HEK293 (cell line): ENCODE measurements around the gene AARS2.

Experiments
- CTCF ChIA-PET: fragments of 350-600 bp; formaldehyde crosslinking; extraction: SDS; loops from one replicate; lab custom pipeline; 2021; ENCODE audit warnings: antibody characterized with exemption; lab: Yijun Ruan, JAX
- POLR2A ChIA-PET: fragments of 300-600 bp; formaldehyde crosslinking; extraction: SDS; loops from one replicate; lab custom pipeline; 2020; ENCODE audit warnings: antibody characterized with exemption, inconsistent platforms; lab: Yijun Ruan, JAX
- H3K27ac ChIP-seq: fragments of 200-500 bp; sonication (Bioruptor generic); 2 replicates; pipeline ENCODE4 v1.5.1; 2014; ENCODE audit warnings: low read depth, low read length, control low read depth, inconsistent platforms; ENCODE audit errors: extremely low read depth
- H3K36me3 ChIP-seq, 2 experiments: fragments of 200-500 bp in 1 of 2; sonication (Bioruptor generic) in 1 of 2; 1 replicate in 1 of 2; 2 replicates in 1 of 2; pipeline ENCODE4 v1.5.1; 2014 to 2017; ENCODE audit warnings: inconsistent platforms in 2 of 2, low read length in 2 of 2; ENCODE audit not compliant: control insufficient read depth in 2 of 2, insufficient read depth in 1 of 2
- H3K4me1 ChIP-seq: fragments of 200-500 bp; sonication (Bioruptor generic); 2 replicates; pipeline ENCODE4 v1.5.1; 2014; ENCODE audit warnings: mild to moderate bottlenecking, low read length, inconsistent platforms; ENCODE audit not compliant: control insufficient read depth, insufficient read depth
- H3K4me3 ChIP-seq: 2 replicates; pipeline ENCODE4 v1.5.1; 2011; ENCODE audit warnings: low read depth, mild to moderate bottlenecking, control low read depth, low read length, moderate library complexity
- H3K9me3 ChIP-seq: fragments of 200-500 bp; sonication (Bioruptor generic); 2 replicates; pipeline ENCODE4 v1.5.1; 2014; ENCODE audit warnings: low read depth, low read length, inconsistent platforms; ENCODE audit not compliant: control insufficient read depth, insufficient read depth
- BCL6B ChIP-seq: fragments of 450-650 bp; formaldehyde crosslinking; IDR thresholded peaks from 2 replicates; pipeline ENCODE4 v1.5.1; 2017; ENCODE audit warnings: missing biosample characterization, missing genetic modification characterization
- CTCF ChIP-seq: fragments of 450-650 bp; formaldehyde crosslinking; IDR thresholded peaks from 2 replicates; pipeline ENCODE4 v1.5.1; 2016; ENCODE audit warnings: missing biosample characterization, missing genetic modification characterization
- HOXC10 ChIP-seq: sonication (generic); formaldehyde crosslinking; IDR thresholded peaks from 2 replicates; pipeline ENCODE4 v1.8.1; 2023; ENCODE audit warnings: mild to moderate bottlenecking, missing genetic modification reagents
- IKZF3 ChIP-seq: fragments of 450-650 bp; IDR thresholded peaks from 2 replicates; pipeline ENCODE4 v1.5.0; 2018; ENCODE audit warnings: missing biosample characterization, mild to moderate bottlenecking, missing genetic modification characterization, moderate library complexity
- KLF17 ChIP-seq: fragments of 450-650 bp; formaldehyde crosslinking; IDR thresholded peaks from 2 replicates; pipeline ENCODE4 v1.5.1; 2016; ENCODE audit warnings: missing biosample characterization, missing genetic modification characterization
- MZF1 ChIP-seq: fragments of 450-650 bp; formaldehyde crosslinking; IDR thresholded peaks from 2 replicates; pipeline ENCODE4 v1.5.1; 2017; ENCODE audit warnings: missing biosample characterization, missing genetic modification characterization, borderline replicate concordance
- PATZ1 ChIP-seq: fragments of 450-650 bp; formaldehyde crosslinking; IDR thresholded peaks from 2 replicates; pipeline ENCODE4 v1.5.1; 2016; ENCODE audit warnings: missing biosample characterization, missing genetic modification characterization
- REPIN1 ChIP-seq: fragments of 450-650 bp; formaldehyde crosslinking; IDR thresholded peaks from 2 replicates; pipeline ENCODE4 v1.5.1; 2017; ENCODE audit warnings: missing biosample characterization, missing genetic modification characterization, low read depth
- ZNF138 ChIP-seq: fragments of 450-650 bp; formaldehyde crosslinking; IDR thresholded peaks from 2 replicates; pipeline ENCODE4 v1.5.1; 2016; ENCODE audit warnings: missing biosample characterization, missing genetic modification characterization, borderline replicate concordance
- ZNF174 ChIP-seq: fragments of 450-650 bp; formaldehyde crosslinking; IDR thresholded peaks from 2 replicates; pipeline ENCODE4 v1.5.0; 2017; ENCODE audit warnings: missing biosample characterization, mild to moderate bottlenecking, missing genetic modification characterization
- ZNF18 ChIP-seq: fragments of 450-650 bp; formaldehyde crosslinking; IDR thresholded peaks from 2 replicates; pipeline ENCODE4 v1.5.1; 2016; ENCODE audit warnings: missing biosample characterization, missing genetic modification characterization
- ZNF184 ChIP-seq: fragments of 450-650 bp; IDR thresholded peaks from 2 replicates; pipeline ENCODE4 v1.5.1; 2018; ENCODE audit warnings: missing biosample characterization, mild to moderate bottlenecking, missing genetic modification characterization
- ZNF426 ChIP-seq: fragments of 450-650 bp; formaldehyde crosslinking; IDR thresholded peaks from 2 replicates; pipeline ENCODE4 v1.5.1; 2017; ENCODE audit warnings: missing biosample characterization, missing genetic modification characterization, mild to moderate bottlenecking, inconsistent platforms, moderate library complexity
- ZNF449 ChIP-seq: fragments of 450-650 bp; formaldehyde crosslinking; IDR thresholded peaks from 2 replicates; pipeline ENCODE4 v1.5.1; 2017; ENCODE audit warnings: missing biosample characterization, mild to moderate bottlenecking, missing genetic modification characterization, moderate library complexity
- ZNF48 ChIP-seq: fragments of 450-650 bp; formaldehyde crosslinking; IDR thresholded peaks from 2 replicates; pipeline ENCODE4 v1.5.1; 2016; ENCODE audit warnings: missing biosample characterization, missing genetic modification characterization
- ZNF488 ChIP-seq: fragments of 450-650 bp; formaldehyde crosslinking; IDR thresholded peaks from 2 replicates; pipeline ENCODE4 v1.5.1; 2016; ENCODE audit warnings: missing biosample characterization, missing genetic modification characterization
- ZNF510 ChIP-seq: fragments of 450-650 bp; formaldehyde crosslinking; IDR thresholded peaks from 2 replicates; pipeline ENCODE4 v1.5.1; 2018; ENCODE audit warnings: mild to moderate bottlenecking, missing genetic modification characterization, missing biosample characterization; ENCODE audit not compliant: insufficient replicate concordance
- ZNF529 ChIP-seq: fragments of 450-650 bp; formaldehyde crosslinking; IDR thresholded peaks from 2 replicates; pipeline ENCODE4 v1.5.1; 2017; ENCODE audit warnings: missing genetic modification characterization, missing biosample characterization; ENCODE audit not compliant: insufficient replicate concordance
- ZNF585B ChIP-seq: fragments of 450-650 bp; formaldehyde crosslinking; IDR thresholded peaks from 2 replicates; pipeline ENCODE4 v1.5.1; 2016; ENCODE audit warnings: missing biosample characterization, missing genetic modification characterization
- ZNF624 ChIP-seq: fragments of 450-650 bp; formaldehyde crosslinking; IDR thresholded peaks from 2 replicates; pipeline ENCODE4 v1.5.1; 2017; ENCODE audit warnings: missing biosample characterization, missing genetic modification characterization
- ZNF707 ChIP-seq: fragments of 450-650 bp; formaldehyde crosslinking; IDR thresholded peaks from 2 replicates; pipeline ENCODE4 v1.5.1; 2016; ENCODE audit warnings: missing biosample characterization, missing genetic modification characterization
- ZNF830 ChIP-seq: fragments of 450-650 bp; IDR thresholded peaks from 2 replicates; pipeline ENCODE4 v1.5.0; 2018; ENCODE audit warnings: missing biosample characterization, missing genetic modification characterization, low read depth, mild to moderate bottlenecking, moderate library complexity
- ZNF837 ChIP-seq: fragments of 450-650 bp; formaldehyde crosslinking; IDR thresholded peaks from 2 replicates; pipeline ENCODE4 v1.5.1; 2016; ENCODE audit warnings: missing biosample characterization, missing genetic modification characterization
- ZNF843 ChIP-seq: fragments of 450-650 bp; formaldehyde crosslinking; IDR thresholded peaks from 2 replicates; pipeline ENCODE4 v1.5.1; 2016; ENCODE audit warnings: missing biosample characterization, missing genetic modification characterization

Gene AARS2

DNA sequence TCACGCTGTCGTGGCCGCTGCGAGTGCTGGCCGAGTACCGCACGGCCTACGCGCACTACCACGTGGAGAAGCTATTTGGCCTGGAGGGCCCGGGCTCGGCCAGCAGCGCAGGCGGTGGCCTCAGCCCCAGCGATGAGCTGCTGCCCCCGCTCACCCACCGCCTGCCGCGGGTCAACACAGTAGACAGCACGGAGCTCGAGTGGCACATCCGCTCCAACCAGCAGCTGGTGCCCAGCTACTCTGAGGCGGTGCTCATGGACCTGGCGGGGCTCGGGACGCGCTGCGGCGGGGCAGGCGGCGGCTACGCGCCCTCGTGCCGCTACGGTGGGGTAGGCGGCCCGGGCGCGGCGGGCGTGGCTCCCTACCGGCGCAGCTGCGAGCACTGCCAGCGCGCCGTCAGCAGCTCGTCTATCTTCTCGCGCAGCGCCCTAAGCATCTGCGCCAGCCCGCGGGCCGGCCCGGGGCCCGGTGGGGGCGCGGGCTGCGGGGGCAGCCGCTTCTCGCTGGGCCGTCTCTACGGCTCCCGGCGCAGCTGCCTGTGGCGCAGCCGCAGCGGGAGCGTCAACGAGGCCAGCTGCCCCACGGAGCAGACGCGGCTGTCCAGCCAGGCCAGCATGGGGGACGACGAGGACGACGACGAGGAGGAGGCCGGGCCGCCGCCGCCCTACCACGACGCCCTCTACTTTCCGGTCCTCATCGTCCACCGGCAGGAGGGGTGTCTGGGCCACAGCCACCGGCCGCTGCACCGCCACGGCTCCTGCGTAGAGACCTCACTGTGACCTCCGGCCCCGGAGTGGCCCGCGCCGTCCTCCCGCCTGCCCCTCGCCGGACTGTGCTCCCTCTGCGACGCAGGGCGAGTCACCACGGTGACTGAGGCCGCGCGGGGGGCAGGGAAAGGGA is 37.1 kb downstream of the AARS2 start:
- H3K27ac ChIP-seq = no peak overlapping the region
- CTCF ChIA-PET = interaction anchor here (0.7 to 1.6 kb wide), 2 partner anchors 23 to 582 kb away, joined by 4 to 7 read pairs; no protein-coding TSS in a partner anchor
- no peak for TF ChIP-seq MZF1
- no peak for TF ChIP-seq REPIN1 (tag by site-specific recombination)
- no peak for TF ChIP-seq ZNF48
- no peak for TF ChIP-seq ZNF624
- no peak for TF ChIP-seq ZNF18 (tag by site-specific recombination)
- TF ChIP-seq ZNF488 (tag by site-specific recombination) = no peak
- no peak for TF ChIP-seq KLF17
- TF ChIP-seq ZNF529 = no peak
- no peak for TF ChIP-seq ZNF837 (tag by site-specific recombination)
- TF ChIP-seq PATZ1 (tag by site-specific recombination) = no peak
- no peak for TF ChIP-seq ZNF830 (tag by site-specific recombination)
- TF ChIP-seq ZNF707 = no peak
- no peak for TF ChIP-seq ZNF426 (tag by site-specific recombination)
- TF ChIP-seq BCL6B (tag by site-specific recombination) = no peak
- TF ChIP-seq, all 188 proteins: peak for 0
- H3K36me3 ChIP-seq = no peaks in the 10 kb centered on the region
- H3K9me3 ChIP-seq = no peaks in the 10 kb centered on the region
- H3K4me3 ChIP-seq = no peak overlapping the region
- POLR2A ChIA-PET = no interaction called here
- H3K4me1 ChIP-seq = no peaks in the 10 kb centered on the region

DNA sequence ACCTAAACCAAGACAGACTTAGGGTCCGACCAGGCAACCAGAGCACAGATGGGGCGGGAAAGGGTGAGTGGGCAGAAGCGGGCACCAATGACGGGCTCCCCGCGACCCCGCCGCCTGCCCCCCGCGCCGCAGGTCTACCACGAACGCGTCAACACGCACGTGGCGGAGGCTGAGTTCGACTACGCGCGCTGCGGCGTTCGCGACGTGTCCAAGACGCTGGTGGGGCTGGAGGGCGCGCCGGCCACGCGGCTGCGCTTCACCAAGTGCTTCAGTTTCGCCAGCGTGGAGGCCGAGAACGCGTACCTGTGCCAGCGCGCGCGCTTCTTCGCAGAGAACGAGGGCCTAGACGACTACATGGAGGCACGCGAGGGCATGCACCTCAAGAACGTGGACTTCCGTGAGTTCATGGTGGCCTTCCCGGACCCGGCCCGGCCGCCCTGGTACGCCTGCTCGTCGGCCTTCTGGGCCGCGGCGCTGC is 37.8 kb downstream of the AARS2 start:
- ChIA-PET POLR2A (no interaction called here), CTCF (interaction anchor here (1.6 kb wide), 1 partner anchor 23 kb away, joined by 7 read pairs; no protein-coding TSS in a partner anchor)
- Histone ChIP-seq H3K36me3 (no peaks in the 10 kb centered on the region), H3K9me3 (no peaks in the 10 kb centered on the region), H3K4me1 (no peaks in the 10 kb centered on the region), H3K4me3 (no peak overlapping the region), H3K27ac (no peak overlapping the region)
- TF ChIP-seq ZNF174 (no peak), ZNF138 (no peak), ZNF843 (tag by site-specific recombination) (no peak), ZNF510 (tag by site-specific recombination) (no peak), ZNF184 (no peak), IKZF3 (tag by site-specific recombination) (no peak), HOXC10 (CRISPR knock-in tag) (no peak), CTCF (no peak), ZNF449 (tag by site-specific recombination) (no peak), ZNF837 (tag by site-specific recombination) (no peak), ZNF585B (tag by site-specific recombination) (no peak)
